ENCODE data around the gene APLF. TPM values are rescaled to one million over a fixed set of nuclear protein-coding genes. Genes with fewer than 3 reads are reported as not detected.

The APLF gene
- total and polyA plus RNA-seq, 2 of the 8 experiments (the other 6 are each of a cell fraction or from before 2014, with no cell fraction given): 4.4 to 7.3 TPM

DNA sequence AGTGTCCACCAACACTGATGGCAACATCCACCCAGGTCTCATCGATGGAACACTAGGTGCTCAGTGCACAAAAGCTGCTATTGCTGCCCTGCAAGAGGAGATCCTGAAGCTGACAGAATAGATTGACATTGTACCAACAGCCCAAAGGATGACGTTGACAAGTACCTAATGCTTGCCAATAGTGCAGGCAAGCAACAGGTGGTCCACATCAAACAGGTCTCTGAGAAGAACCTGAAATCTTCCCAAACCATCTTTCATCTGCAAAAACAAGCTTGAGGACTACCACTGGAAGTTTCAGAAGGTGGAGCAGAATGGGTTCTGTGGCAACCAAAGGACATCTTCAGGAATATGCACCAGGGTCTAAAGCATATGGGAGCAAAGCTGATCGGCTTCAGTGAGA is 160.2 kb downstream of the APLF start:
- CTCF ChIA-PET (ENCODE audit: partially characterized antibody): interaction anchor here (1.0 to 1.6 kb wide), 4 partner anchors 20 to 298 kb away, joined by 3 to 4 read pairs (median 4); no protein-coding TSS in a partner anchor
- no peak for FAIRE-seq
- no peak overlapping the region for H2BK120ac ChIP-seq (replicated peaks; ENCODE audit: low read depth, low read length)
- TF ChIP-seq KDM1A (IDR thresholded peaks at IDR 0.05; ENCODE audit: borderline replicate concordance, low read length): no peak
- TF ChIP-seq RFX5 (IDR thresholded peaks at IDR 0.05; ENCODE audit: borderline replicate concordance, low read depth, low read length): no peak
- TF ChIP-seq KDM5A (IDR thresholded peaks at IDR 0.05; ENCODE audit: low read length): no peak
- TF ChIP-seq GTF2F1 (IDR thresholded peaks at IDR 0.05; ENCODE audit: borderline replicate concordance, low read depth, low read length): no peak
- TF ChIP-seq EP300 (IDR thresholded peaks at IDR 0.05; ENCODE audit: borderline replicate concordance in 1 of 2, low read depth in 2 of 2, low read length in 2 of 2): no peak
- no peak for TF ChIP-seq CREB1 (IDR thresholded peaks at IDR 0.05)
- no peak for TF ChIP-seq SAP30 (IDR thresholded peaks at IDR 0.05; ENCODE audit: insufficient read depth, insufficient replicate concordance, low read length)
- TF ChIP-seq, protein P1, sequence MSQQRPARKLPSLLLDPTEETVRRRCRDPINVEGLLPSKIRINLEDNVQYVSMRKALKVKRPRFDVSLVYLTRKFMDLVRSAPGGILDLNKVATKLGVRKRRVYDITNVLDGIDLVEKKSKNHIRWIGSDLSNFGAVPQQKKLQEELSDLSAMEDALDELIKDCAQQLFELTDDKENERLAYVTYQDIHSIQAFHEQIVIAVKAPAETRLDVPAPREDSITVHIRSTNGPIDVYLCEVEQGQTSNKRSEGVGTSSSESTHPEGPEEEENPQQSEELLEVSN (IDR thresholded peaks at IDR 0.05): no peak
- no peak for TF ChIP-seq SUZ12 (IDR thresholded peaks at IDR 0.05; ENCODE audit: low read length)
- no peak for TF ChIP-seq EZH2 (IDR thresholded peaks at IDR 0.05; ENCODE audit: low read depth, low read length, severe bottlenecking)
- TF ChIP-seq SIX5 (IDR thresholded peaks at IDR 0.05; ENCODE audit: low read depth, low read length): no peak
- TF ChIP-seq SIN3A (conservative IDR thresholded peaks at IDR 0.05 in 1 of 2, IDR thresholded peaks at IDR 0.05 in 1 of 2; ENCODE audit: low read depth in 1 of 2, low read length in 2 of 2): no peak
- no peak for TF ChIP-seq POU5F1 (IDR thresholded peaks at IDR 0.05; ENCODE audit: low read depth, low read length)

More for the DNA sequence above, 160.2 kb downstream of the APLF start:
- Histone ChIP-seq H3K79me2 (ENCODE audit: control insufficient read depth in 1 of 2, insufficient read depth in 2 of 2, low read length in 2 of 2) (no peaks in the 10 kb centered on the region), H3K23me2 (ENCODE audit: low read depth, low read length) (no peaks in the 10 kb centered on the region), H2BK12ac (ENCODE audit: low read depth, low read length) (no peak overlapping the region), H3K9ac (replicated peaks in 1 of 4; ENCODE audit: extremely low read depth in 1 of 4, low read depth in 3 of 4, low read length in 3 of 4) (no peak overlapping the region), H4K8ac (ENCODE audit: extremely low read depth, insufficient read depth, low read length) (no peak overlapping the region), H3K14ac (ENCODE audit: insufficient read length) (no peak overlapping the region), H2AFZ (ENCODE audit: low read length) (no peak overlapping the region), H3K79me1 (ENCODE audit: low read depth, low read length) (no peaks in the 10 kb centered on the region), H3K27ac (ENCODE audit: low read depth, low read length) (no peak overlapping the region), H3K4me2 (ENCODE audit: insufficient read depth in 1 of 2, low read depth in 2 of 2, low read length in 2 of 2) (no peak overlapping the region), H2BK20ac (ENCODE audit: low read length) (no peak overlapping the region), H3K9me3 (ENCODE audit: insufficient read depth in 2 of 2, low read depth in 1 of 2, low read length in 1 of 2) (no peaks in the 10 kb centered on the region; a peak in 1 of 4 replicates), H3K4me1 (replicated peaks in 1 of 4; ENCODE audit: control insufficient read depth in 3 of 4, insufficient read depth in 4 of 4, low read length in 3 of 4) (no peaks in the 10 kb centered on the region), H2BK5ac (ENCODE audit: low read depth, low read length) (no peak overlapping the region), H3K36me3 (ENCODE audit: control insufficient read depth in 2 of 4, insufficient read depth in 4 of 4, low read length in 3 of 4) (no peaks in the 10 kb centered on the region), H3K23ac (ENCODE audit: insufficient read length) (no peak overlapping the region), H3K27me3 (replicated peaks in 1 of 4; ENCODE audit: control insufficient read depth in 3 of 4, extremely low read depth in 1 of 4, insufficient read depth in 3 of 4, low read length in 3 of 4) (no peaks in the 10 kb centered on the region), H3K4me3 (ENCODE audit: extremely low read depth in 1 of 4, insufficient read depth in 2 of 4, low read depth in 3 of 4, low read length in 4 of 4) (no peak overlapping the region), H2BK15ac (ENCODE audit: low read length) (no peak overlapping the region), H3K56ac (replicated peaks; ENCODE audit: insufficient read length, low read depth, low read length) (no peak overlapping the region), H2AK5ac (ENCODE audit: low read depth, low read length) (no peak overlapping the region), H4K20me1 (replicated peaks in 1 of 2; ENCODE audit: control insufficient read depth in 1 of 2, insufficient read depth in 2 of 2, low read length in 2 of 2) (no peaks in the 10 kb centered on the region), H3K18ac (ENCODE audit: extremely low read depth, low read length) (no peak overlapping the region), H4K5ac (ENCODE audit: insufficient read length, low read depth, low read length) (no peak overlapping the region), H4K91ac (replicated peaks; ENCODE audit: insufficient read length, low read length) (no peak overlapping the region), H3K4ac (replicated peaks; ENCODE audit: insufficient read length, low read depth, low read length) (no peak overlapping the region)
- POLR2A ChIA-PET (ENCODE audit: partially characterized antibody): no interaction called here
- no peak for DNase-seq (ENCODE audit: low read depth in 1 of 2, low spot score in 2 of 2)
- 90% methylated on average over 3 of the region's 3 CpGs; no CpG with 5 or more reads in 1 of the 2 experiments for WGBS, 2 experiments (ENCODE audit: extremely low coverage in 1 of 2, insufficient coverage in 1 of 2, insufficient read length in 1 of 2, insufficient replicate concordance in 2 of 2, low coverage in 1 of 2, low lambda C conversion rate in 2 of 2, missing lambda C conversion rate in 1 of 2)
